Keratinocyte (primary cell): ENCODE data around the gene SPAG6.

Experiments used
- CTCF ChIP-seq, 3 experiments: IDR thresholded peaks in 1 of 3; conservative IDR thresholded peaks in 1 of 3; optimal IDR thresholded peaks in 1 of 3; 2 replicates in 2 of 3; 3 replicates in 1 of 3; pipeline versions ENCODE3 to v1.5.1; 2011; ENCODE audit warnings: low read length in 3 of 3, mild to moderate bottlenecking in 3 of 3, moderate library complexity in 2 of 3, control low read depth in 1 of 3, inconsistent platforms in 1 of 3; ENCODE audit not compliant: insufficient read depth in 2 of 3; ENCODE audit errors: extremely low read depth in 1 of 3
- EZH2 ChIP-seq: IDR thresholded peaks from one replicate; pipeline ENCODE4 v1.6.1; 2012; ENCODE audit warnings: inconsistent platforms, mild to moderate bottlenecking, low read length, moderate library complexity

GRCh38 chr10:22464966-22465629 lies 119.8 kb downstream of the SPAG6 start:
- no peak for TF ChIP-seq CTCF (optimal IDR thresholded peaks at IDR 0.05 in 1 of 3, IDR thresholded peaks at IDR 0.05 in 1 of 3, conservative IDR thresholded peaks at IDR 0.05 in 1 of 3; ENCODE audit: extremely low read depth in 1 of 3, insufficient read depth in 2 of 3, low read length in 3 of 3)
- no peak for TF ChIP-seq EZH2
